ENCODE data around the gene PAX4. TPM values are rescaled to one million over a fixed set of nuclear protein-coding genes. Genes with fewer than 3 reads are reported as not detected.

PAX4 gene
- total and polyA plus RNA-seq, 2 donors (not counting 3 experiments of a cell fraction or from before 2014, with no cell fraction given): not detected

DNA sequence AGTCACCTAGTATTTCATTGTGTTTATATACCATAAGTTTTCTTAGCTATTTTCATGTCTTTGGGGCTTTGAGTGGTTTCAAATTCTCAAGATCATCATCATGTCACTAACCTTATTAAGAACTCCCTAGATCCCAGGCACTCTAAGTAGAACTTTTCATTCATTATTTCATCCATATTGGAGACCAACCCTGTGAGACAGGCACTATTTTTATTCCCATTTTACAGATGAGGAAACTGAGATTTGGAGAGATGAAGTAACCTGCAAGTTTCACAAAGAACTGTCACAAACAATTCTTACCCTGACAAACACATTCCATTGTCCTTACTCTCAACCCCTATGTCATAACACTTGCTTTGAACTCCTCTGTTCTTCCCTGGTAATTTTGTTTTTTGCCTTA lies 20.3 kb upstream of the PAX4 start:
- TF ChIP-seq FOS (IDR thresholded peaks at IDR 0.05; ENCODE audit: borderline replicate concordance, insufficient read depth, low read length) (no peak), JUN (IDR thresholded peaks at IDR 0.05; ENCODE audit: borderline replicate concordance, insufficient read depth, insufficient read length, low read depth) (no peak), POLR2AphosphoS5 (IDR thresholded peaks at IDR 0.05; ENCODE audit: insufficient read depth, low read depth, low read length) (no peak), MYC (IDR thresholded peaks at IDR 0.05; ENCODE audit: low read depth, low read length) (no peak), POLR2A (IDR thresholded peaks at IDR 0.05; ENCODE audit: low read depth, low read length) (no peak), GATA2 (IDR thresholded peaks at IDR 0.05; ENCODE audit: insufficient read depth, insufficient read length, low read depth, low read length) (no peak), EZH2 (IDR thresholded peaks at IDR 0.05; ENCODE audit: borderline replicate concordance, low read depth, low read length, severe bottlenecking) (no peak)
- TF ChIP-seq, protein P1, sequence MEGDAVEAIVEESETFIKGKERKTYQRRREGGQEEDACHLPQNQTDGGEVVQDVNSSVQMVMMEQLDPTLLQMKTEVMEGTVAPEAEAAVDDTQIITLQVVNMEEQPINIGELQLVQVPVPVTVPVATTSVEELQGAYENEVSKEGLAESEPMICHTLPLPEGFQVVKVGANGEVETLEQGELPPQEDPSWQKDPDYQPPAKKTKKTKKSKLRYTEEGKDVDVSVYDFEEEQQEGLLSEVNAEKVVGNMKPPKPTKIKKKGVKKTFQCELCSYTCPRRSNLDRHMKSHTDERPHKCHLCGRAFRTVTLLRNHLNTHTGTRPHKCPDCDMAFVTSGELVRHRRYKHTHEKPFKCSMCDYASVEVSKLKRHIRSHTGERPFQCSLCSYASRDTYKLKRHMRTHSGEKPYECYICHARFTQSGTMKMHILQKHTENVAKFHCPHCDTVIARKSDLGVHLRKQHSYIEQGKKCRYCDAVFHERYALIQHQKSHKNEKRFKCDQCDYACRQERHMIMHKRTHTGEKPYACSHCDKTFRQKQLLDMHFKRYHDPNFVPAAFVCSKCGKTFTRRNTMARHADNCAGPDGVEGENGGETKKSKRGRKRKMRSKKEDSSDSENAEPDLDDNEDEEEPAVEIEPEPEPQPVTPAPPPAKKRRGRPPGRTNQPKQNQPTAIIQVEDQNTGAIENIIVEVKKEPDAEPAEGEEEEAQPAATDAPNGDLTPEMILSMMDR (IDR thresholded peaks at IDR 0.05; ENCODE audit: extremely low read depth in 1 of 2, insufficient read depth in 1 of 2, low read depth in 1 of 2, low read length in 2 of 2): no peak
- TF ChIP-seq, protein P2, sequence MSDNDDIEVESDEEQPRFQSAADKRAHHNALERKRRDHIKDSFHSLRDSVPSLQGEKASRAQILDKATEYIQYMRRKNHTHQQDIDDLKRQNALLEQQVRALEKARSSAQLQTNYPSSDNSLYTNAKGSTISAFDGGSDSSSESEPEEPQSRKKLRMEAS (IDR thresholded peaks at IDR 0.05; ENCODE audit: insufficient read depth, insufficient read length): no peak
- no peak for FAIRE-seq
- BruUV-seq (replicated peaks): no TSS peak
- H3K9me1 ChIP-seq (replicated peaks; ENCODE audit: control insufficient read depth, extremely low read depth, insufficient read depth, low read length): no peaks in the 10 kb centered on the region
- no peak overlapping the region for H3K4me3 ChIP-seq (replicated peaks in 1 of 3; ENCODE audit: insufficient read depth in 1 of 3, low read depth in 1 of 3, low read length in 3 of 3)
- H3K27ac ChIP-seq (ENCODE audit: insufficient read depth, low read depth, low read length): no peak overlapping the region
- POLR2A ChIA-PET: no interaction called here
- CTCF ChIA-PET: interaction anchor here (1.1 to 1.2 kb wide), 2 partner anchors 15 to 133 kb away, joined by 3 read pairs; no protein-coding TSS in a partner anchor
- no peaks in the 10 kb centered on the region for H3K79me2 ChIP-seq (ENCODE audit: control insufficient read depth, insufficient read depth, low read length)
- H3K36me3 ChIP-seq (ENCODE audit: control insufficient read depth in 2 of 2, extremely low read depth in 1 of 2, insufficient read depth in 2 of 2, low read length in 2 of 2): no peaks in the 10 kb centered on the region
- dilution Hi-C loops (cut with MboI; ENCODE audit: extremely low pct_ligation_motif_present, low sequenced_read_pairs): no loop called here
- no peaks in the 10 kb centered on the region for H3K9me3 ChIP-seq (replicated peaks; ENCODE audit: control insufficient read depth, insufficient read depth, low read length)
- DNase-seq (ENCODE audit: low read depth, low spot score): no peak
- no peak overlapping the region for H3K9ac ChIP-seq (replicated peaks; ENCODE audit: extremely low read depth, insufficient read depth, low read length)
- no peak overlapping the region for H3K4me2 ChIP-seq (ENCODE audit: insufficient read depth, low read length)
- intact Hi-C loops (cut with micrococcal nuclease): no loop called here
- peaks cover 6 to 16% of the 10 kb centered on the region in 2 experiments for H3K27me3 ChIP-seq (ENCODE audit: control insufficient read depth in 2 of 2, insufficient read depth in 2 of 2, low read length in 2 of 2)
- H4K20me1 ChIP-seq (replicated peaks; ENCODE audit: control insufficient read depth, extremely low read depth, insufficient read depth, low read length): no peaks in the 10 kb centered on the region
- no peak overlapping the region for H2AFZ ChIP-seq (ENCODE audit: low read depth, low read length)
- no peaks in the 10 kb centered on the region for H3K4me1 ChIP-seq (ENCODE audit: control insufficient read depth, extremely low read depth, insufficient read depth, low read length)

Data from endothelial cell of umbilical vein (primary cell).